Upper lobe of left lung (tissue), 6 donors: ENCODE results near the gene XPNPEP2. TPM values are rescaled to one million over a fixed set of nuclear protein-coding genes. Genes with fewer than 3 reads are reported as not detected.

Experiments used
- ATAC-seq, 2 donors: fragments of 200-7000 bp; cut with Tn5 transposase; one replicate each; pipeline ENCODE4 v1.9.1; 2022; ENCODE audit warnings: mild to moderate bottlenecking in 2 of 2, moderate library complexity in 2 of 2; ENCODE audit not compliant: low FRiP score in 2 of 2
- DNase-seq, 2 donors: peaks; one replicate each; pipeline ENCODE4 v3.0.0-alpha.2; 2019 to 2020
- H3K27ac ChIP-seq, 4 donors: fragments of 200-600 bp; sonication (generic); one replicate each; pipeline ENCODE4 v1.5.1; 2016 to 2019
- H3K27me3 ChIP-seq, 4 donors: fragments of 200-600 bp; sonication (generic); one replicate each; pipeline ENCODE4 v1.5.1; 2017 to 2019
- H3K36me3 ChIP-seq, 4 donors: fragments of 200-600 bp; sonication (generic); one replicate each; pipeline ENCODE4 v1.5.1; 2016 to 2019
- H3K4me1 ChIP-seq, 4 donors: fragments of 200-600 bp; sonication (generic); one replicate each; pipeline ENCODE4 v1.5.1; 2018 to 2019
- H3K4me3 ChIP-seq, 4 donors: fragments of 200-600 bp; sonication (generic); one replicate each; pipeline ENCODE4 v1.5.1; 2017 to 2019; ENCODE audit warnings: mild to moderate bottlenecking in 2 of 4, moderate library complexity in 1 of 4
- H3K9me3 ChIP-seq, 4 donors: fragments of 200-600 bp; sonication (generic); one replicate each; pipeline ENCODE4 v1.5.1; 2018 to 2019
- CTCF ChIP-seq, 6 experiments: fragments of 450-650 bp in 4 of 6; fragments of 200-600 bp in 2 of 6; sonication (generic) in 2 of 6; IDR thresholded peaks; one replicate each; pipeline ENCODE4 v1.5.1; 2016 to 2019; ENCODE audit warnings: antibody characterized with exemption in 6 of 6
- EP300 ChIP-seq, 4 donors: sonication (generic); formaldehyde crosslinking; IDR thresholded peaks; one replicate each; pipeline ENCODE4 v1.5.1; 2017; ENCODE audit warnings: antibody characterized with exemption in 4 of 4, control low read depth in 2 of 4
- POLR2A ChIP-seq, 4 donors: fragments of 450-650 bp; IDR thresholded peaks; one replicate each; pipeline ENCODE4 v1.5.1; 2016 to 2017; ENCODE audit warnings: antibody characterized with exemption in 4 of 4, mild to moderate bottlenecking in 2 of 4
- POLR2AphosphoS5 ChIP-seq, 2 donors: sonication (generic); formaldehyde crosslinking; IDR thresholded peaks; one replicate each; pipeline ENCODE4 v1.5.1; 2017; ENCODE audit warnings: antibody characterized with exemption in 2 of 2
- WGBS, 2 donors: methylation state at CpG; one replicate each; pipeline ENCODE4 v1.1.5; 2017 to 2018; 5-methylcytosine and 5-hydroxymethylcytosine counted together
- total RNA-seq, 6 donors: library from RNA; depleted of rRNA in 4 of 6; stranded (reverse); fragments of >200 nt in 4 of 6; gene quantifications; one replicate each; pipeline versions ENCODE4 v1.1.0 to v1.2.1, GENCODE V29; 2016 to 2021
- donor health status: DM: no; HTN: no; CAD: no; lungs with moderate emphysema.
- donor health status: DM: no; HTN: yes; CAD: no; lungs with severe emphysema.

The XPNPEP2 gene
- total RNA-seq, 6 donors from 2014 or later, result 0.91 to 5.1 (median 2.5) TPM; not detected in 2

GRCh38 chrX:129718676-129719075 lies 20.1 kb upstream of the XPNPEP2 start:
- no peaks in the 10 kb centered on the region for H3K9me3 ChIP-seq

GRCh38 chrX:129719268-129719667 lies 19.5 kb upstream of the XPNPEP2 start:
- DNase-seq (no peak), ATAC-seq (no peak)
- H3K4me1 ChIP-seq, result no peaks in the 10 kb centered on the region
- no peaks in the 10 kb centered on the region for H3K27me3 ChIP-seq
- no peak overlapping the region for H3K4me3 ChIP-seq
- TF ChIP-seq EP300 (IDR thresholded peaks at IDR 0.05) (no peak), POLR2AphosphoS5 (IDR thresholded peaks at IDR 0.05) (no peak), CTCF (IDR thresholded peaks at IDR 0.05) (no peak), POLR2A (IDR thresholded peaks at IDR 0.05) (no peak)
- H3K27ac ChIP-seq, result no peak overlapping the region
- WGBS, 2 donors, result 77 to 92% methylated on average over 2 of the region's 2 CpGs
- no peaks in the 10 kb centered on the region for H3K9me3 ChIP-seq
- H3K36me3 ChIP-seq, result no peaks in the 10 kb centered on the region

More at GRCh38 chrX:129718676-129719075, 20.1 kb upstream of the XPNPEP2 start:
- ATAC-seq (no peak), DNase-seq (no peak)
- 75 to 100% methylated on average over 1 to 5 of the region's 5 CpGs for WGBS, 2 donors
- Histone ChIP-seq H3K4me3 (no peak overlapping the region), H3K4me1 (no peaks in the 10 kb centered on the region), H3K27ac (no peak overlapping the region), H3K36me3 (no peaks in the 10 kb centered on the region), H3K27me3 (no peaks in the 10 kb centered on the region)
- no peak for TF ChIP-seq POLR2AphosphoS5 (IDR thresholded peaks at IDR 0.05)
- no peak for TF ChIP-seq CTCF (IDR thresholded peaks at IDR 0.05)
- no peak for TF ChIP-seq POLR2A (IDR thresholded peaks at IDR 0.05)
- no peak for TF ChIP-seq EP300 (IDR thresholded peaks at IDR 0.05)

GRCh38 chrX:129719931-129720530 lies 18.7 kb upstream of the XPNPEP2 start:
- ATAC-seq, result no peak
- no peaks in the 10 kb centered on the region for H3K36me3 ChIP-seq
- TF ChIP-seq EP300 (IDR thresholded peaks at IDR 0.05) (no peak), POLR2A (IDR thresholded peaks at IDR 0.05) (no peak), POLR2AphosphoS5 (IDR thresholded peaks at IDR 0.05) (no peak), CTCF (IDR thresholded peaks at IDR 0.05) (no peak)
- 50 to 60% methylated on average over 6 to 11 of the region's 11 CpGs for WGBS, 2 donors
- no peak overlapping the region for H3K27ac ChIP-seq
- H3K9me3 ChIP-seq, result no peaks in the 10 kb centered on the region
- H3K27me3 ChIP-seq, result no peaks in the 10 kb centered on the region
- H3K4me1 ChIP-seq, result no peaks in the 10 kb centered on the region
- no peak for DNase-seq
- no peak overlapping the region for H3K4me3 ChIP-seq

GRCh38 chrX:129720741-129721140 lies 18.0 kb upstream of the XPNPEP2 start:
- H3K27ac ChIP-seq, result no peak overlapping the region
- ATAC-seq (no peak), DNase-seq (no peak)
- no peak overlapping the region for H3K4me3 ChIP-seq
- H3K4me1 ChIP-seq, result no peaks in the 10 kb centered on the region
- H3K9me3 ChIP-seq, result no peaks in the 10 kb centered on the region
- TF ChIP-seq CTCF (IDR thresholded peaks at IDR 0.05) (no peak), POLR2AphosphoS5 (IDR thresholded peaks at IDR 0.05) (no peak), POLR2A (IDR thresholded peaks at IDR 0.05) (no peak), EP300 (IDR thresholded peaks at IDR 0.05) (no peak)
- no peaks in the 10 kb centered on the region for H3K27me3 ChIP-seq
- no peaks in the 10 kb centered on the region for H3K36me3 ChIP-seq
- 80 to 94% methylated on average over 1 to 6 of the region's 6 CpGs for WGBS, 2 donors

GRCh38 chrX:129721414-129721813 lies 17.4 kb upstream of the XPNPEP2 start:
- Histone ChIP-seq H3K4me3 (no peak overlapping the region), H3K36me3 (no peaks in the 10 kb centered on the region), H3K4me1 (no peaks in the 10 kb centered on the region), H3K27ac (no peak overlapping the region), H3K27me3 (no peaks in the 10 kb centered on the region), H3K9me3 (no peaks in the 10 kb centered on the region)
- WGBS, 2 donors, result 71 to 83% methylated on average over 2 of the region's 2 CpGs
- TF ChIP-seq EP300 (IDR thresholded peaks at IDR 0.05) (no peak), POLR2AphosphoS5 (IDR thresholded peaks at IDR 0.05) (no peak)
- ATAC-seq, result no peak
- no peak for DNase-seq
